SIG-M5 treated with dmso at 0.1 percent for 504 hours (cell line): Measurements from ENCODE around the gene THSD4.
"Not testable (repeated sequence)": the region's sequence is repeated elsewhere in the genome, so short reads cannot be mapped to it uniquely, and the experiment has no call there.

Source experiments
- DNase-seq: peaks from one replicate; lab custom pipeline; 2025; ENCODE audit not compliant: unreplicated experiment; lab: John Stamatoyannopoulos, UW

The THSD4 gene

DNA sequence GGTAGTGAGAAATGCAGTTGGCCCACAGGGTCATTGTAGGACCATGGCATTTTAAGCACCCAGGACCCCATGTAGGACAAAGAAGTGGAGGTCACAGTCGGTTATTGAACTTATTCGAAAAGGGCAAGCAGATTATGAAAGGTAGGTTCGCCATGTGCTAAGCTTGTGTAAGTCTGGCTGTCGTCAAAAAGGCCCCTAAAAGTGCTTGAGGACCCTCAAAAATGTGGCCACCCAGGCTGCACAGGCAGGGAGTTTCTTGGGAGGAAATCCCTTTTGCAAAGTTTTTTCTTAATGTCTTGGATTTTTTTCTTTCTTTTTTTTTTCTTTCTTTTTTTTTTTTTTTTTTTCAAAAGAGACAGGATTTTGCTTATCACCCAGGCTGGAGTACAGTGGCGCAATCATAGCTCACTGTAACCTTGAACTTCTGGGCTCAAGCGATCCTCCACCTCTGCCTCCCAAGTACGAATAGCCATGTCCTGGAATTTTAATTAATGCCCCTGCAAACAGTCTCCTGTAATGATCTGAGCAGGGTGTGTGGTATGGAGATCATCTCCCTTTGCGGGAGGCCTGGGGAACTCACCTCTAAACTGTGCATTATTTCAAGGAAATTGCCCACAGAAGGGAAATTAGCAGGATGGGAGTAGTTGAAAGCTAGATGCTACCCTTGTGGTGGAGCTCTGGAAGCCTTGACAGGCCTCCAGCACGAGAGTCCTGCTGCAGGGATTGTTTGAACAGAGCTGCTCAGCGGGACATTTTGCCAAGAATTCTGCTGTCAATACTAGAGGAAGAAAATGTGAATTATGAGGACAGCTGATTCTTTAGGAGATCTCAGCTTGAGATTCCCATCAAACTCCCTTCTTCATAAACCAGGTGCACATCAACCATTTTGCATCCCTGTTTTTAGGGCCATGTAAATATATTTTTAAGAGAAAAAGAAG is 28.4 kb downstream of the THSD4 start:
- no peak for DNase-seq

DNA sequence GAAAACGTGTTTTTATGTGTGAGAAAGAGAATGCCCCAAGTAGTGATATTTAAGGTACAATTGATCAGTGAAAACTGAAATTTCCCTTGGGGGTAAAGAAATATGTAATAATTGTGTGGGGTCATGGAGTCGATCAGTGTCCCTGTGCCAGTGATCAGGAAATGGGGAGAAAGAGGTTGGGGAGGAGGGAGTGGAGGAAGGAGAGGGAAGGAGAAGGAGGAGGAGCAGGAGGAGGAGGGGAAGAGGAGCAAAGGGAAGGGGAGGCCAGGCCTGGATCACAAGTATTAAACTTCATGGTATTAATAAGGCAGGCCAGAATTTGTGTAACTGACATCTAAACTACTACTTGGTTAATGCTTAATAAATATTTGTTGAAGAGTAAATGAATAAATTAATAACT is 30.4 kb downstream of the THSD4 start:
- no peak for DNase-seq

DNA sequence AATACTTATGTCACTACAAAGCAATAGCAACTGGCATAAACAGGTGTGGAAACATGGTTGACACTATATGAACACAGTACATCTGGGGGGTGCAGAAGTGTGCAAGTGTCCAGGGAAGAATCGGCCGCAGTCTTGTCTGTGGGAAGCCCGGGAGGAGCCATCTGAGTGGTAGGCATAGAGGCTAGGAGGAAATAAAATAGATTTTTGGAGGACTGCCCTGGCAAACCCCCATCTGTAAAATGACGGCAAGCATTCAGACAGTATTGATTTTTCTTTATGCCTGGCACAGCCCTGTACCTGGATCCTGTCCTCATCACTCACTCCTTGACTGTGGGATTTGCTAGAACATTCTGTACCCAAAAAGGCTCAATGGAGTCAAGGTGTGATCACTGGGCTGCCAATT is 31.3 kb downstream of the THSD4 start:
- DNase-seq, result no peak

DNA sequence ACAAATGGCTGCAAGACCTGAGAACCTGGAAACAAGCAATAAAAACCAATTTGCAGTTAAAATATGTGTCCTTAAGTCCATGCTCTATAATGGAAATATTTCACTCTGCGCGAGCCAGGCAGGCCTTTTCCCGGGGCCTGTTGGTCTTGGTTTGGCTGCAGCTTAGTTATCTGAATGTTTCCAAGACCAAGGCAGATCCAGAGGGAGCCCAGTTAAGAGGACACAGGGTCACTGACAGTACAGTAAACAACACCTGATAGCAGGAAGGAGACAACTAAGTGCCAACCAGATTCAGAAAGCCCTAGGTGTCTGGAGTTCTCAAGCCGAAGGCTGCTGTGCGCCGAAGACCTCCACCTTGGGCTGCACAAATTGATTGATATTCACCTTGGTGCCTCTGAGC is 32.8 kb downstream of the THSD4 start:
- DNase-seq, result no peak

DNA sequence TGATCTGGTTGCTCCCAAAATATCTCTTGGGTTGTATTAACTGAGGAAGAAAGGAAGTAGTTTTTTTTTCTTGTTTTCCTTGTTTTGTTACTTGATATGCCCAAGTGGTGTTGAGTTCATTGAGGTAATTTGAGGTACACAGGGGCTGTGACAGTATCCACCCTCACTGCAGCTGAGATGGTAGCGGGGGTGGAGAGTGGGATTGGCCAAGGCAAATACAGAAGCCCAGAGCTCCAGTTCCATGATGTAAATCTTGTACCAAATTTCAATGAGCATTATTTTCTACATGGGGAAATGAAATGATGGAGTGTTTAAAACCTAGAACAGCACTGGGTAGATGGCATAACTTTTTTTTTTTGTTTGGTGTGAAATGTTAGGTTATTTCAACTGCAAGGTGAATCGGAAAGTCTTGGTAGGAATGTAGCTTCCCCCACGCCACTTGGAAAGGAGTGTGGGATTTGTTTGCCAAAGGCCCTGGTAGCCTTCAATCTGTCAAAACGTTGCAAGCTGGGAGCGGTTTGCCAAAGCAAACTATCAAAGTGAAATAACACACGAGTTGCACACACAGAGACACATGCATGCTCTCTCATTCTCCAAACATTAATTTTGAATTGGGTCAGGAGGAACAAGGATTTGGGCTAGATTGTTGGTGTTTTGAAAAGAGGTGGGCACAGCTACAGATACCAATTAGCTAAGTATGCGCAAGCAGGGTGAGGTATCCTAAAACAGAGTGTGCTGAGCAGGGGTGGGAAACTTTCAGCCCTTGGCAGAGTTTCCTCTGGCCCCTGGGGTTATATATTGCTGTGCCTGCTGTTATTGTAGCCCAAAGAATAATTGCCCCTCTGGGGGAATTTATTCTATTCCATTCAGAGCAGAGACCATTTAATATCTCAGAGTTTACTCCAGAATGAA is 34.6 kb downstream of the THSD4 start:
- no peak for DNase-seq

DNA sequence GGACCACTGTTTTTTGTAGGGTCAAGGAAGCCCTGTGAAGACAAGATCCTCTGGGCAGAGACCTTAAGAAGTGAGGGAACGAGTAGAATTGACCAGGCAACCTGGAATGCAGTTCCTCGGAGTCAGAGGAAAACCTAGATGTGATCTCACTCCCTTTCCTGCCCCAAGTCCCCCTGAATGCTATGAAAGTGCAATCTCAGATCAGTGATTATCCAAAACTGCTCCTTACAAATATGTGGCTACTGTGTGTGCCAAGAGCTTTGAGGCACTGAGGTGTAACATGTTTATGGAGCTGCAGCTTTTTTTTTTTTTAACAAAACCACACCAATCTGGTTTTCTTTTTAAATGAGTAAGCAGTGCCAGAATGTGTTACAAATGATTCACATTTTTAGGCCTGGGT is 35.8 kb downstream of the THSD4 start:
- DNase-seq, result no peak

DNA sequence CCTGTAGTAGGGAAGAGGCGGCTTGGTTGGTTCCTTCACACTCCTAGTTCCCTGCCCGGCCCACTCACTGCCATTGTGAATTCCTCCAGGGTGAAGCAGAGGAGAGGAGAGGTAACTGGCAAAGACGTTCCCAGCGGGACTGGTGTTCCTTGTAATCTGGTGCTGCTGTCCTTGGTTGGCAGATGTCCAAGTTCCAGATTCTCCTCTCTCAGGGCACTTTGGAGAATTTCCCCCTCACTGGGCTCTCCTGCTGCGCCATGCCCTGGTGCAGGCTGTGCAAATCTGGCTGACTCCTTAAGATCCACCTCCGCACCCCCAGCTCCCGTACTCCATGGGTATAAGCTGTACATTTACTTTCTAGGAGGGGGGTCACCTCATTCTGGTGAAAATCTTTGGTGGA is 37.3 kb downstream of the THSD4 start:
- DNase-seq, result no peak

DNA sequence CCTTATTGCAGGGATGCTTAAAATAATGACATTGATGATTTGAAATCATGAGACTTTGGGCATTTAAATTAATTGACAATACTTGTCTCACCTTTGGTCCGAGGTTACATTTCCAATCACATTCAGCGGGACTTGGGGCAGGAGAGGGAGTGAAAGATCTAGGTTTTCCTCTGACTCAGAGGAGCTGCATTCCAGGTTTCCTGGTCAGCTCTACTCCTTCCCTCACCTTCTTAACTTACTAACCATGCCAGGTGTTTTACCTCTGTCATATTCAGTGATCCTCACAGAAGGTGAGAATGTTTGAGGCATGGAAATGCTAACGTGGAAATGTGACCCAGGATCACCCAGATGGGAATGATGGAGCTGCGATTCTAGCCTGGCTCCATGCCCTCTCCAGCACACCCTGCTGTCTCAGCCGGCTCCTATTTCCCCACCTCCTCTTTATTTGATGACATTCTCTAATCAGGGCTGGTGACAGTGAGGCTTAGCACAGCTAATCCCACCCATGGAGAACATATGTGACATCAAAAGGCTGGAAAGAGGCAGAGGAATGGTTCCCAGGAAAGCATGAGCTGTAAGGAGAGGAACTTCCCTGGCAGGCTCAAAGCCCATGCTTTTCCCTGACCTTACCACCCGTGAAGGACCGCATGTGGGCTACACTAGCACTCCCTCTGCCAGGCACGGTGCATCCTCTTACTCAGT is 38.7 kb downstream of the THSD4 start:
- no peak for DNase-seq

DNA sequence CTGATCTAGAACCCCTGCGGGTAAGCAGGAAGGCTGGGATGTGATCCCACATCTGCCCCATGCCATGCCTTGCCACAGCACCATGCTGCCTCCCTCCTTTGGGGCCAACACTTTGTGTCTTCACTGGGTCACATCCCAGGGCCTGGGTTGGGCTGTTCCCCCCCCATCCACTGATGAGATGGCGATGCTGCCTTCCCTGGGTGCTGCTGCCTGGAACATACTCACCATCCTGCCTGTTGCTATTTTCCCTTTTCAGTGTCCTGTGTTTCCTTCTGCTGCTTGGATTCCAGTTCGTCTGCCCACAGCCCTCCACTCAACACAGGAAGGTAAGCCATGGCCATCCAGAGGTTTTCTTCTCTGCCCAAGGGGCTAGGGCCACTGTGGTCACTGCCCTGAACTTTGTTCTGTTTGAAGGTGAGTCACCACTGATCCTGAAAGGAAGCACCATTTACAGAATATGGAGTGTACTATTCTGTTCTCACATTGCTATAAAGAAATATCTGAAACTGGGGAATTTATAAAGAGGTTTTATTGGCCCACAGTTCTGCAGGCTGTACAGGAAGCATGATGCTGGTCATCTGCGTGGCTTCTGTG is 39.4 kb downstream of the THSD4 start:
- DNase-seq, result no peak

DNA sequence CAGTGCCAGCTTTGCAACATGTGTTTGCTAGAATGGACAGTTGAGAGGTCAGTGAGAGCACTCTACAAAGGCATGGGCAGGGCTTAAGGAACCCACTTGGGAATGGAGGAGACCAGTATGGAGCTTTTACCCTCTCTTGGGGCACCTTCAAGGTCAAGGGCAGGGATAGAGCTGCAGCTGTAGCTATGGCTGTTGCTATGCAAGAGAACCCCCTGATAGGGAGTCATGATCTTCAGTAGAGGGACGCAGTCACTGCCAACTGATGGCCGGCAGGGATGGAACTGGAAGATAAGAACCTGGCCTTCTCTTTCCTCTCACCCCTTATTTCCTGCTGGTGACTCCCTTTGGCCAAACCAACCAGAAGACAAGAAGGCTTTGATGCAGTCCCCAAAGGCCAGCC is 40.3 kb downstream of the THSD4 start:
- DNase-seq, result no peak

DNA sequence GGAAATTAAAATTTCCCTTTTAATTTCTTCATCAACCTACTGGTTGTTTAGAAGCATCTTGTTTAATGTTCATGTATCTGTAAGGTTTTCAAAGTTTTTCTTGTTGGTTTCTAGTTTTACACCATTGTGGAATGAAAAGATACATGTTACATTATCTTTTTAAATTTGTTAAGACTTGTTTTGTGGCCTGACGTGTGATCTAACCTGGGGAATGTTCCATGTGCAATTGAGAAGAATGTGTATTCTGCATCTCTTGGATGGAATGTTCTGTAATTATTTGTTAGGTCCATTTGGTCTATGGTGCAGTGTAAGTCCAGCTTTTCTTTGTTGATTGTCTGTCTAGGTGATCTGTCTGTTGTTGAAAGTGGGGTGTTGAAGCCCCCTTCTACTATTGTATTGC is 45.7 kb downstream of the THSD4 start:
- no peak for DNase-seq

DNA sequence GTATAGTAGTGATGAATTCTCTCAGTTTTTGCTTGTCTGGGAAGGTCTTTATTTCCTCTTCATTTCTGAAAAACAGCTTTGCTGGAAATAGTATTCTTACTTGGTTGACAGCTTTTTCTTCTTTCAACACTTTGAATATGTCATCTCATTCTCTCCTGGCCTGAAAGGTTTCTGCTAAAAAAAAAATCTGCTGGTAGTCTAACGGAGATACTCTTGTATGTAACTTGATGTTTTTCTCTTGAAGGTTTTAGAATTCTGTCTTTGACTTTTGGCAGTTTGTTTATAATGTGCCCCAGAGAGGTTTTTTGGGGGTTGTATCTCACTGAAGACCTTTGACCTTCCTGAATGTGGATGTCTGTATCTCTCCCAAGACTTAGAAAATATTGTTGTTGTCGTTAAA is 47.0 kb downstream of the THSD4 start:
- DNase-seq, result no peak

DNA sequence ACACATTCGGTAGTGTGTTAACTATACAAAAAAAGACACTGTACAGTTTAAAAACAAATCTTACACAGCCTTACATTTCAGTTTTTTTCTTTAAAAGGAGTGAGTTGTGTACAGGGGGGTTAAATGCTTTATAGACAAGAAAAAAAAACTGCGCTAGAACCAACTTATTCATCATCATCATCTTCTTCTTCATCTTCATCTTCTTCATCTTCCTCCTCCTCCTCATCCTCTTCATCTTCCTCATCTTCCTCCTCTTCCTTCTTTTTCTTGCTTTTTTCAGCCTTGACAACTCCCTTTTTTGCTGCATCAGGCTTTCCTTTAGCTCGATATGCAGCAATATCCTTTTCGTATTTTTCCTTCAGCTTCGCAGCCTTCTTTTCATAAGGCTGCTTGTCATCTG is 49.3 kb downstream of the THSD4 start:
- not testable (repeated sequence) for DNase-seq

DNA sequence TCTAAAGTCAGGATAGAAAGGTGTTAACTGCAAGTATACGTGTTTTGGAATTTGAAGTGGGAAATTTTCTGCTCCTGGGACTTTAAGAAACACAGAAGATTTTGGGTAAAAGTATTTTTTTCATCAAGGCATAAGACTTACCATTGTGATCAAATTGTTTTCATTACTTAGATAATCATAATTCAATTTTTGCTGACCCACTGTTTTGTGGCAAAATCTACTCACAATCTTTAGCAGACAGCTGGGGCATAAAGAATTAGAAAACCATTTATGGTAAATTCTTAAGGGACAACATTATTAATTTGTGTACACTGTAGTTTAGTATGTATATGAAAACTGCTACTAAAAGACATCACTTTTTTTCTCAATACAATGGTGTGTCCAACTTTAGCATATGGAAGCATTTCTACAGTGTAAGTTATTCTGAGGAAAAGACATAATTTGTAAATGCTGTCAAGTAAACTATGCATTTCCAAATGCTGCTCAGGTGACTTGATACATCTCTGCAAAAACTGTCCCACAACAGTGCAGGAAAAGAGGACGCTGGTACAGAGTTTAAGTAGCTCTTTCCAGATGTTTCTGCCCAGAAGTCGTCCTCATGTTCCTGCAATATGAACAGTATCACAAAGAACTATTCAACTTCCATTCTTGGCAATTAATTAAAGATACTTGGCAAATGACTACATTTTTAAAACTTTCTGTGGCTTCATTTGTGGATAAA is 52.3 kb downstream of the THSD4 start:
- no peak for DNase-seq

DNA sequence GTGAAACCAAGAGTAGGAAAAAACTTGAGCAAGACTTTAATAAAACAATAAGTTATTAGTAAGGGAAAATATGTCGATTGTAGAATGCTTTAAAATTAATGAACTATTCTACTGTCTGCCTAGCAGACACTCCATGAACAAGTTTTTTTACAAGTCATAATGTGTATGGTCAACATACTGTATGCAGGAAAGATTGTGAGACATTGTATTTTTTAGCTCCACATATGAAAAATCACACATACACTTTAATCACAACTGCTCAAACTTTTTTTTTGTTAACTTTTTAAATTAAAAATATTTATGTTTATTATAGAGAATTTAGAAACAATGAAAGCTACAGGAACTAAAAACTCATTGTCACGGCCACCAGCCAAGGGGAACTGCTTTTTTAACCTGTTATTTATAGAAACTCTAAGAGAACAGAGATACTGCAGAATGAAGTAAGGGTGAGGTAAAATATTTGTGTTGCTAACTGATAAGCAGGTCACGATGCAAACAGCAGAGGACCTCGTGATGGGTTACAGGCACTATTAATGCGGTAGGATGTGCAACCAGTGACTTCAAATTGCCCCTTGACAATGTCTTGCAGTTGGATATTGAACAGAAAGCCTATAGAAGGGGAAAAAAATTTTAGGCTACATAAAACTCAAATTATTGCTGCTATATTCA is 53.0 kb downstream of the THSD4 start:
- DNase-seq, result no peak

DNA sequence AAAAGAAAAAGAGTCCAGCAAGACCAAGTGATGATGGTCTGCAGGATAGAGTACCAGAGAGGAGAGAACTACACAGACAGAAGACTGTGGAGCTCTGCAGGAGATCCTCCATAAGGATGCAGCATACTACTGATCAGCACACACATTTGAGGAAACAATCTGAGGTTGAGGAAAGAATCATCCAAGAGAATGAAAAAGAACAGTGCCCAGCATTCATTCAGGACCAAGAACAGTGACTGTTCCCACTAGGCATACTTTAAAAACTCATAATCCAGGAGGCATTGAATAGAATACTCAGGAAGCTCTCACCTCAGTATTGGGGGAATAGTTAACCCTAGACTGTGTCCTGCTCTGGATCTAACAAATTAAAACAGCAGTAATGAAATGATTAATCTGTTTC is 54.9 kb downstream of the THSD4 start:
- no peak for DNase-seq

DNA sequence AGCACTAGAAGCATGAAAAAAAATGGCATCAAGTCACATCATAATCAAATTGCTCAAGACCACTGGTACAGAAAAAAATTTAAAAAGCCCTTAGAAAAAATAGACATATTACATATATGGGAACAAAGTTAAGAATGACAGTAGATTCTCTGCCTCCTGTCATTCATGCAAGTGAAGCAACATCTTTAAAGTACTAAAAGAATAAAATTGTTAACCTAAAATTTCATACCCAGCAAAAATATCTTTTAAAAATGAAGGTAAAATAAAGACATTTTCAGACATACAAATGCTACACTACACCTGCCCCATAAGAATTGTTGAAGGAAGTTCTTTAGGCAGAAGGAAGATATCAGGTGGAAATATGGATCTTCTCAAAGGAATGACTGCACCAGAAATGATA is 55.9 kb downstream of the THSD4 start:
- DNase-seq, result no peak

DNA sequence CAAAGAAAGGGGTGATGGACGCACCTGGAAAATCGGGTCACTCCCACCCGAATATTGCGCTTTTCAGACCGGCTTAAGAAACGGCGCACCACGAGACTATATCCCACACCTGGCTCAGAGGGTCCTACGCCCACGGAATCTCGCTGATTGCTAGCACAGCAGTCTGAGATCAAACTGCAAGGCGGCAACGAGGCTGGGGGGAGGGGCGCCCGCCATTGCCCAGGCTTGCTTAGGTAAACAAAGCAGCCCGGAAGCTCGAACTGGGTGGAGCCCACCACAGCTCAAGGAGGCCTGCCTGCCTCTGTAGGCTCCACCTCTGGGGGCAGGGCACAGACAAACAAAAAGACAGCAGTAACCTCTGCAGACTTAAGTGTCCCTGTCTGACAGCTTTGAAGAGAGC is 59.1 kb downstream of the THSD4 start:
- DNase-seq, result not testable (repeated sequence)

DNA sequence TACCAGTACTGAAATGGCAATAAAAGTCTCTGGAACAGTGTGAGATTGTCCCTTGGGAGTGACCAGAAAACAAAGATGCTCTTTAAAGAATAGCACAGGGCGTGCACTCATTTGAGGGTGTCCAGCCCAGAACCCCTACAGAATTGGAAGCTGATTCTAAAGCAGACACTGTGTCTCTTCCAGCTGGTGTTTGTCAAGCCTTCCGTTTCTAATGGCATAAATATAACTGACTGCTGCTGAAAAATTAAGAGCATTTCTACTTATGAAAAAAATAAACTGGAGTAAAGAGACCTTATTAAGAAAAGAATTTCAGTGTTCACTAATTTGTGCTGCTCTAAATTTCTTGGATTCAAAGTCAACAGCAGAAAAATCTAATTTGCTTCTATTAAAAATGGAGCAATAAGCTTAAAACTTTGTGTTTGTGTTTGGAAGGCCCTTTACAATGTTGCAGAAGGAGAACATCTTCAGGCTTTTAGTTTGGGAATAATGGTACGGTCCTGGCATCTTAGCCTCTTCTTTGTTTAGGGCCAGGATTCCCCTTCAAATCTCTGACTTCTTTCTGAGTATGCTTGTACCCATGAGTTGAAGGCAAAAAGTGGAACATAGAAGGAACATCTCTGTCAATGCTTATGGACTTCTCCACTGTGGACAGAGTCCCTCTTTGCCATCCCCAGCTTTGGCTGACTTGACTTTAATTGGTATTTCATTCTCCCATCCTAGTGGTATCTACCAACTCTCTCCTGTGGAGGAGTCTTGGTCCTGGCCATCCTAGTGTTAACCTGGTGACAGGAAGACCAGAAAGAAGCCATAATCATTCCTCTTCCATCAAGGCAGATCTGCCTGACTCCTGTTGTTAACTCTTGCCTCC is 65.9 kb downstream of the THSD4 start:
- no peak for DNase-seq
